ENCODE results near the gene PTPN7. TPM values are rescaled to one million over a fixed set of nuclear protein-coding genes. Genes with fewer than 3 reads are reported as not detected.
"Not testable (repeated sequence)": the region's sequence is repeated elsewhere in the genome, so short reads cannot be mapped to it uniquely, and the experiment has no call there.

The PTPN7 gene
- polyA plus RNA-seq (2013, experiment 1 of 2; ENCODE audit: insufficient read length) = 0.04 TPM
- polyA plus RNA-seq (2013, experiment 2 of 2; ENCODE audit: insufficient read length) = not detected

GRCh38 chr1:202160377-202160940 lies at the start of gene PTPN7:
Gene PTPN7, minus strand, starts transcription at chr1:202160602. Its CDS starts 1,200 bp downstream, at chr1:202159402.
- no peak for DNase-seq

- DNase-seq = no peak
Observed at GRCh38 chr1:202208351-202208857, 48.0 kb upstream of the PTPN7 start.

GRCh38 chr1:202207292-202207691 lies 46.9 kb upstream of the PTPN7 start:
- peak; percentile 43 for DNase-seq

- DNase-seq = no peak
Observed at GRCh38 chr1:202205523-202206190, 45.3 kb upstream of the PTPN7 start.

- no peak for DNase-seq
Observed at GRCh38 chr1:202204065-202204464, 43.7 kb upstream of the PTPN7 start.

- no peak for DNase-seq
Observed at GRCh38 chr1:202203238-202204039, 43.0 kb upstream of the PTPN7 start.

GRCh38 chr1:202202500-202203168 lies 42.2 kb upstream of the PTPN7 start:
- no peak for DNase-seq

GRCh38 chr1:202201971-202202370 lies 41.6 kb upstream of the PTPN7 start:
- no peak for DNase-seq

GRCh38 chr1:202201266-202201665 lies 40.9 kb upstream of the PTPN7 start:
- no peak for DNase-seq

GRCh38 chr1:202200669-202201068 lies 40.3 kb upstream of the PTPN7 start:
- no peak for DNase-seq

GRCh38 chr1:202200112-202200548 lies 39.7 kb upstream of the PTPN7 start:
- no peak for DNase-seq

- no peak for DNase-seq
Observed at GRCh38 chr1:202199040-202199889, 38.9 kb upstream of the PTPN7 start.

GRCh38 chr1:202198366-202198724 lies 37.9 kb upstream of the PTPN7 start:
- DNase-seq = no peak

GRCh38 chr1:202197653-202198365 lies 37.4 kb upstream of the PTPN7 start:
- no peak for DNase-seq

- no peak for DNase-seq
Observed at GRCh38 chr1:202194328-202194648, 33.9 kb upstream of the PTPN7 start.

- no peak for DNase-seq
Observed at GRCh38 chr1:202193614-202194327, 33.4 kb upstream of the PTPN7 start, which contains the start of gene LGR6. Gene LGR6, plus strand, starts transcription at chr1:202193799. Its CDS starts 191 bp downstream, at chr1:202193990.

- DNase-seq = peak; percentile 21
Observed at GRCh38 chr1:202192770-202193613, 32.6 kb upstream of the PTPN7 start.

- not testable (repeated sequence) for DNase-seq
Observed at GRCh38 chr1:202191391-202191790, 31.0 kb upstream of the PTPN7 start.
